ENCODE data around the gene RCSD1.

GRCh38 chr1:167752219-167752985 is 122.4 kb downstream of the RCSD1 start:
- TF ChIP-seq GATA2 (IDR thresholded peaks at IDR 0.05; ENCODE audit: low read depth, low read length) (no peak), GATA3 (IDR thresholded peaks at IDR 0.05; ENCODE audit: low read depth, low read length) (no peak)
